ENCODE data around the gene FAM53B.

DNA sequence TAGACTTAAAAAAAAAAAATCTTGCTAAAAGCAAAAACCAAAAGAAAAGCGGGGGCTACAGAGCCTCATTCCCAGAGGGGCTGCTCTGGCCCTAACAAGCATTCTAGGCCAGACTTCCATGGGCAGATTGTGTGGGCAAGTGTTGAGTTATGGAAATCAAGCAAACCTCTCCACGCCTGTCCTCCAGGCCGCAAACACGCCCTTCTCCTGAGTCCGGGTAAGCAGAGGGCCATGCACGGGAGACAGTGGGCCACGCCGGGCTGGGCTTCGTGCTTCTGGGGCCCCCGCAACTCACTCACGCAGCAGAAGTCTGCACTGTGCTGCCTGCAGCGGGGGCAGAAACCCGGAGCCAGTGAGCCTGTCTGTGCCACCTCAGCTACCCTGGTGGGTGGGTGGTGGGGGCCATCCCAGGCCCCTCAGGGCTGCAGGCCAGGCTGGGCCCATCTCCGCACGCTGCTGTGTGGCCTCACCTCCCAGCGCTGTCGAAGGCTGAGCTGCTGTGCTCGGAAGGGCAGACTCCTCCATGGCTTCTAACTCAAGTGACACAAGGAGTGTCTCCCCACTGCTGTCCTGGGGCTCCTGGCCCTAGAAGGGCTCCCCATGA lies 125.6 kb downstream of the FAM53B start:
- no peak for TF ChIP-seq EZH2phosphoT487 (IDR thresholded peaks at IDR 0.05; ENCODE audit: insufficient read depth, low read depth)
- no peak for TF ChIP-seq EZH2 (IDR thresholded peaks at IDR 0.05; ENCODE audit: insufficient read depth, poor library complexity, severe bottlenecking)
